GM12873 (cell line): ENCODE results near the gene PLEKHB2.

Experiments used
- CTCF ChIP-seq: IDR thresholded peaks from 2 replicates; pipeline ENCODE4 v1.5.1; 2012; ENCODE audit warnings: low read depth, mild to moderate bottlenecking, moderate library complexity, low read length, control low read depth; ENCODE audit not compliant: insufficient read depth; ENCODE audit errors: missing control alignments

PLEKHB2 gene

GRCh38 chr2:131064589-131065512, 40.3 kb upstream of the PLEKHB2 start:
- no peak for TF ChIP-seq CTCF

GRCh38 chr2:131067465-131068125, 37.5 kb upstream of the PLEKHB2 start:
- no peak for TF ChIP-seq CTCF

- TF ChIP-seq CTCF, result no peak
Observed at GRCh38 chr2:131076707-131077106, 28.4 kb upstream of the PLEKHB2 start.

GRCh38 chr2:131077182-131077846, 27.8 kb upstream of the PLEKHB2 start:
- no peak for TF ChIP-seq CTCF

- no peak for TF ChIP-seq CTCF
Observed at GRCh38 chr2:131077966-131078365, 27.2 kb upstream of the PLEKHB2 start.

GRCh38 chr2:131081190-131081589, 23.9 kb upstream of the PLEKHB2 start:
- TF ChIP-seq CTCF, result no peak

- no peak for TF ChIP-seq CTCF
Observed at GRCh38 chr2:131085646-131086045, 19.5 kb upstream of the PLEKHB2 start.
